PC-3 (cell line): ENCODE results near the gene ZNF592.

Experiments
- EZH2 ChIP-seq: fragments of 300-600 bp; sonication (generic); IDR thresholded peaks from one replicate; pipeline ENCODE4 v1.6.1; 2017; ENCODE audit warnings: antibody characterized with exemption, mild to moderate bottlenecking, low read length; ENCODE audit not compliant: unreplicated experiment
- EZH2phosphoT487 ChIP-seq: fragments of 300-600 bp; sonication (generic); IDR thresholded peaks from 2 replicates; pipeline ENCODE4 v1.6.1; 2018; ENCODE audit warnings: mild to moderate bottlenecking, antibody characterized with exemption, low read length, borderline replicate concordance
- TF ChIP-seq, protein P1 (sequence below): fragments of 300-600 bp; sonication (generic); conservative IDR thresholded peaks from 2 replicates; pipeline ENCODE4 v1.5.1; 2017; ENCODE audit warnings: antibody characterized with exemption, low read depth, mild to moderate bottlenecking, low read length

DNA sequence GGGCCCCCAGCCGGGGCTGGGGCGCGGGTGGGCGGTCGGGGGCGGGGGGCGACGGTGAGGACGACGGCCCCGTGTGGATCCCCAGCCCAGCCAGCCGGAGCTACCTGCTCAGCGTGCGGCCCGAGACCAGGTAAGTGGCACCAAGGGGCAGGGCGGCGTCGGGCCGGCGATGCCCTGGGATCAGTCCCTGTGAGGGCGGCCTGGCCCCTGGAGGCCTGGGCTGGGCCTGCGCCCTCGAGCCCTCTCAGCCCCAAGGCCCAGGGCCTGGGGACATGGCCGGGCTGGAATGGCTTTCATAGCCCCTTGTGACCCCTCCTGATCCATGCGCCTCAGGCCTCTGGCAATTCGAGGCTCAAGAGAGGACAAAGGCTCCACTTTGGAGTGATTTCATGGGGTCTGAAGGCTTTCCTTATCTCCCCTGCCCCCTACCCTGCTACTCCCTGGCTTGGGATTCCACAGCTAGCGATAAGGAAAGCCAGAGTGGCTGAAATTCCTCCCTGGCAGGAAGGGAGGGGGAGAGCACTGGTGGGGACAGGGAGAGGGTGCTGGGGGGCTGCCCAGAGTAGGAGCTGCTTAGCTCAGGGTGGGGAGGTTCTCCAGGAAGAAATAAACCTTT lies 69.2 kb downstream of the ZNF592 start:
- TF ChIP-seq EZH2 = no peak
- TF ChIP-seq, protein P1, sequence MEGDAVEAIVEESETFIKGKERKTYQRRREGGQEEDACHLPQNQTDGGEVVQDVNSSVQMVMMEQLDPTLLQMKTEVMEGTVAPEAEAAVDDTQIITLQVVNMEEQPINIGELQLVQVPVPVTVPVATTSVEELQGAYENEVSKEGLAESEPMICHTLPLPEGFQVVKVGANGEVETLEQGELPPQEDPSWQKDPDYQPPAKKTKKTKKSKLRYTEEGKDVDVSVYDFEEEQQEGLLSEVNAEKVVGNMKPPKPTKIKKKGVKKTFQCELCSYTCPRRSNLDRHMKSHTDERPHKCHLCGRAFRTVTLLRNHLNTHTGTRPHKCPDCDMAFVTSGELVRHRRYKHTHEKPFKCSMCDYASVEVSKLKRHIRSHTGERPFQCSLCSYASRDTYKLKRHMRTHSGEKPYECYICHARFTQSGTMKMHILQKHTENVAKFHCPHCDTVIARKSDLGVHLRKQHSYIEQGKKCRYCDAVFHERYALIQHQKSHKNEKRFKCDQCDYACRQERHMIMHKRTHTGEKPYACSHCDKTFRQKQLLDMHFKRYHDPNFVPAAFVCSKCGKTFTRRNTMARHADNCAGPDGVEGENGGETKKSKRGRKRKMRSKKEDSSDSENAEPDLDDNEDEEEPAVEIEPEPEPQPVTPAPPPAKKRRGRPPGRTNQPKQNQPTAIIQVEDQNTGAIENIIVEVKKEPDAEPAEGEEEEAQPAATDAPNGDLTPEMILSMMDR = no peak
- TF ChIP-seq EZH2phosphoT487 = no peak
